Measurements from ENCODE around the gene ZCCHC13. TPM values are rescaled to one million over a fixed set of nuclear protein-coding genes. Genes with fewer than 3 reads are reported as not detected.

Gene ZCCHC13
- total and polyA plus RNA-seq, 4 donors = not detected

DNA sequence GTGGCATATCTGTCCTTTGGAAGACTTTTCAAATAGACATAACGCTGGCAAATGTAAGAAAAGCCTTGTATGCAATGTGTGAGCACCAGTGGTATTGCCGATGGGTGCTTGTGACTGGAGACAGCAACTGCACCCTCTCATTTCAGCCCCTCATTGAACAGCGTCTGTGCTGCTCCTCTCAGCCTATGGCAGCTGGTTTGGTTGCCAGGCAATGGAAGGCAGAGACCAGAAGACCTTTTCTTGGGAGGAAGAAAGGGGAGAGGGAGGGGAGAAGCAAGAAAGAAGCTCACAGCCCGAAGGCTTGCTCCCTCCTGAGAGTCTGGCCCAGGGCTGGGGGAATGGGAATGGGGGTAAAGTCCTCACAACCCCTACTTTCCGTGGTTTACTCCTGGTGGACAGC is 20.2 kb downstream of the ZCCHC13 start:
- 69% methylated on average over 5 of the region's 5 CpGs for WGBS
- no peaks in the 10 kb centered on the region for H3K27me3 ChIP-seq (ENCODE audit: control insufficient read depth in 4 of 4, insufficient read depth in 4 of 4, low read length in 3 of 4)
- TF ChIP-seq HNF4G (IDR thresholded peaks at IDR 0.05) = no peak
- no peak for TF ChIP-seq ATF3 (IDR thresholded peaks at IDR 0.05)
- TF ChIP-seq SP1 (IDR thresholded peaks at IDR 0.05) = no peak
- no peak for TF ChIP-seq TAF1 (conservative IDR thresholded peaks at IDR 0.05)
- TF ChIP-seq, protein P1, sequence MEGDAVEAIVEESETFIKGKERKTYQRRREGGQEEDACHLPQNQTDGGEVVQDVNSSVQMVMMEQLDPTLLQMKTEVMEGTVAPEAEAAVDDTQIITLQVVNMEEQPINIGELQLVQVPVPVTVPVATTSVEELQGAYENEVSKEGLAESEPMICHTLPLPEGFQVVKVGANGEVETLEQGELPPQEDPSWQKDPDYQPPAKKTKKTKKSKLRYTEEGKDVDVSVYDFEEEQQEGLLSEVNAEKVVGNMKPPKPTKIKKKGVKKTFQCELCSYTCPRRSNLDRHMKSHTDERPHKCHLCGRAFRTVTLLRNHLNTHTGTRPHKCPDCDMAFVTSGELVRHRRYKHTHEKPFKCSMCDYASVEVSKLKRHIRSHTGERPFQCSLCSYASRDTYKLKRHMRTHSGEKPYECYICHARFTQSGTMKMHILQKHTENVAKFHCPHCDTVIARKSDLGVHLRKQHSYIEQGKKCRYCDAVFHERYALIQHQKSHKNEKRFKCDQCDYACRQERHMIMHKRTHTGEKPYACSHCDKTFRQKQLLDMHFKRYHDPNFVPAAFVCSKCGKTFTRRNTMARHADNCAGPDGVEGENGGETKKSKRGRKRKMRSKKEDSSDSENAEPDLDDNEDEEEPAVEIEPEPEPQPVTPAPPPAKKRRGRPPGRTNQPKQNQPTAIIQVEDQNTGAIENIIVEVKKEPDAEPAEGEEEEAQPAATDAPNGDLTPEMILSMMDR (IDR thresholded peaks at IDR 0.05; ENCODE audit: low read depth, low read length, missing input control) = no peak
- H3K27ac ChIP-seq (ENCODE audit: low read depth in 1 of 2, low read length in 2 of 2) = no peak overlapping the region
- H3K9ac ChIP-seq (ENCODE audit: low read depth in 1 of 2, low read length in 2 of 2) = no peak overlapping the region
- no peaks in the 10 kb centered on the region for H3K36me3 ChIP-seq (ENCODE audit: control insufficient read depth in 4 of 4, insufficient read depth in 3 of 4, low read depth in 1 of 4, low read length in 3 of 4)
- no peak overlapping the region for H3K4me3 ChIP-seq (ENCODE audit: low read depth in 1 of 3, low read length in 3 of 3)
- no peak for DNase-seq (ENCODE audit: low spot score)
- H3K4me1 ChIP-seq (ENCODE audit: control insufficient read depth in 4 of 4, insufficient read depth in 4 of 4, low read length in 3 of 4) = no peaks in the 10 kb centered on the region
- no peaks in the 10 kb centered on the region for H3K9me3 ChIP-seq (ENCODE audit: control insufficient read depth in 4 of 4, low read length in 3 of 4)

DNA sequence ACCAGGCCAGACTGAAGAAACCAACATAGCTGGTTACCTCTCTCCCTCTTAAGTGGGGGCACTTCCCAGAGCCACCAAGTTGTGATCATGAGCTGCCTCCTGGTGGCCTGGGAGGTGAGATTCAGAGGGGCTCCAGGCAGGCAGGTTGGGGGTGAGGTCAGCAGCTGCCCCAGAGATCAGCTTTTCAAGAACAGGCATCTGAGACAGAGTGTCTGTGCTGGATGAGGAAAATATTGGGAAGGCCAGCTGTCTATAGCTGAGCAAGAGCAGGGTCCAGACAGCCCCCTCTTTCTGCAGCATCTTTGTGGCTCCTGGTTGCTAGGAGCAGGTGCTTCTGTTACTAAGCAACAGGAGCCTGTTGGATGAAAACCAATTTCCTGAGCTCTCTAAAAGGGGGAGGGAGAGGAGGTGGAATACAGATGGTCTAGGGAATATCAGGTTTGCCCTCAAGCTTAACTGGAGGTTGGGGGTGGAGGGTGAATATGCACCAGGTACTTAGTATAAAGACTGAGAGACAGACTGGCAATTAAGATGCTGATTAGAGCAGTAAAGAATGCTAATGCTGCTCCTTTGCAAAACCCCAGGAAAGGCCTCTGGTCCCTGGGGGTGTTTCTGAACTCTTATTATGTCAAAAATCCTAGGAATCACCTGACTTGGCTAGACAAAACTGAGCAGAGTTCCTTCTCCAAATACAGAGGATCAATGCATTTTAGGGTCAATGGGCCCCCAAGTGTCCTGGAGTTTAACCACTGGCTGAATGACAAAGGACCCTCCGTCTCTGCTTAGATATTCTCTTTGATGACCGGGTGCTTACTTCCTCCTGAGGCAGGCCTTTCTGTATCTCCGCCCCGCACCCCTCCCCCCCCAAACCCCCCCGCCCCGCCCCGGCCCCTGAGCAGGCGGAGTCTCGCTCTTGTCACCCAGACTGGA is 21.4 kb downstream of the ZCCHC13 start:
- 41% methylated on average over 9 of the region's 9 CpGs for WGBS
- DNase-seq (ENCODE audit: low spot score) = no peak
- H3K36me3 ChIP-seq (ENCODE audit: control insufficient read depth in 4 of 4, insufficient read depth in 3 of 4, low read depth in 1 of 4, low read length in 3 of 4) = no peaks in the 10 kb centered on the region
- H3K4me3 ChIP-seq (ENCODE audit: low read depth in 1 of 3, low read length in 3 of 3) = no peak overlapping the region
- H3K9ac ChIP-seq (ENCODE audit: low read depth in 1 of 2, low read length in 2 of 2) = no peak overlapping the region
- no peaks in the 10 kb centered on the region for H3K4me1 ChIP-seq (ENCODE audit: control insufficient read depth in 4 of 4, insufficient read depth in 4 of 4, low read length in 3 of 4)
- TF ChIP-seq, protein P2, sequence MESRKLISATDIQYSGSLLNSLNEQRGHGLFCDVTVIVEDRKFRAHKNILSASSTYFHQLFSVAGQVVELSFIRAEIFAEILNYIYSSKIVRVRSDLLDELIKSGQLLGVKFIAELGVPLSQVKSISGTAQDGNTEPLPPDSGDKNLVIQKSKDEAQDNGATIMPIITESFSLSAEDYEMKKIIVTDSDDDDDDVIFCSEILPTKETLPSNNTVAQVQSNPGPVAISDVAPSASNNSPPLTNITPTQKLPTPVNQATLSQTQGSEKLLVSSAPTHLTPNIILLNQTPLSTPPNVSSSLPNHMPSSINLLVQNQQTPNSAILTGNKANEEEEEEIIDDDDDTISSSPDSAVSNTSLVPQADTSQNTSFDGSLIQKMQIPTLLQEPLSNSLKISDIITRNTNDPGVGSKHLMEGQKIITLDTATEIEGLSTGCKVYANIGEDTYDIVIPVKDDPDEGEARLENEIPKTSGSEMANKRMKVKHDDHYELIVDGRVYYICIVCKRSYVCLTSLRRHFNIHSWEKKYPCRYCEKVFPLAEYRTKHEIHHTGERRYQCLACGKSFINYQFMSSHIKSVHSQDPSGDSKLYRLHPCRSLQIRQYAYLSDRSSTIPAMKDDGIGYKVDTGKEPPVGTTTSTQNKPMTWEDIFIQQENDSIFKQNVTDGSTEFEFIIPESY (IDR thresholded peaks at IDR 0.05) = no peak
- TF ChIP-seq FOXA1 (IDR thresholded peaks at IDR 0.05) (no peak), EGR1 (IDR thresholded peaks at IDR 0.05; ENCODE audit: low read depth in 2 of 2) (no peak), RAD21 (IDR thresholded peaks at IDR 0.05) (no peak), TAF1 (conservative IDR thresholded peaks at IDR 0.05) (no peak), FOXA2 (IDR thresholded peaks at IDR 0.05) (no peak), SP1 (IDR thresholded peaks at IDR 0.05) (no peak)
- TF ChIP-seq, protein P3, sequence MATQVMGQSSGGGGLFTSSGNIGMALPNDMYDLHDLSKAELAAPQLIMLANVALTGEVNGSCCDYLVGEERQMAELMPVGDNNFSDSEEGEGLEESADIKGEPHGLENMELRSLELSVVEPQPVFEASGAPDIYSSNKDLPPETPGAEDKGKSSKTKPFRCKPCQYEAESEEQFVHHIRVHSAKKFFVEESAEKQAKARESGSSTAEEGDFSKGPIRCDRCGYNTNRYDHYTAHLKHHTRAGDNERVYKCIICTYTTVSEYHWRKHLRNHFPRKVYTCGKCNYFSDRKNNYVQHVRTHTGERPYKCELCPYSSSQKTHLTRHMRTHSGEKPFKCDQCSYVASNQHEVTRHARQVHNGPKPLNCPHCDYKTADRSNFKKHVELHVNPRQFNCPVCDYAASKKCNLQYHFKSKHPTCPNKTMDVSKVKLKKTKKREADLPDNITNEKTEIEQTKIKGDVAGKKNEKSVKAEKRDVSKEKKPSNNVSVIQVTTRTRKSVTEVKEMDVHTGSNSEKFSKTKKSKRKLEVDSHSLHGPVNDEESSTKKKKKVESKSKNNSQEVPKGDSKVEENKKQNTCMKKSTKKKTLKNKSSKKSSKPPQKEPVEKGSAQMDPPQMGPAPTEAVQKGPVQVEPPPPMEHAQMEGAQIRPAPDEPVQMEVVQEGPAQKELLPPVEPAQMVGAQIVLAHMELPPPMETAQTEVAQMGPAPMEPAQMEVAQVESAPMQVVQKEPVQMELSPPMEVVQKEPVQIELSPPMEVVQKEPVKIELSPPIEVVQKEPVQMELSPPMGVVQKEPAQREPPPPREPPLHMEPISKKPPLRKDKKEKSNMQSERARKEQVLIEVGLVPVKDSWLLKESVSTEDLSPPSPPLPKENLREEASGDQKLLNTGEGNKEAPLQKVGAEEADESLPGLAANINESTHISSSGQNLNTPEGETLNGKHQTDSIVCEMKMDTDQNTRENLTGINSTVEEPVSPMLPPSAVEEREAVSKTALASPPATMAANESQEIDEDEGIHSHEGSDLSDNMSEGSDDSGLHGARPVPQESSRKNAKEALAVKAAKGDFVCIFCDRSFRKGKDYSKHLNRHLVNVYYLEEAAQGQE (IDR thresholded peaks at IDR 0.05) = no peak
- no peak overlapping the region for H3K27ac ChIP-seq (ENCODE audit: low read depth in 1 of 2, low read length in 2 of 2)
- no peaks in the 10 kb centered on the region for H3K27me3 ChIP-seq (ENCODE audit: control insufficient read depth in 4 of 4, insufficient read depth in 4 of 4, low read length in 3 of 4)
- H3K9me3 ChIP-seq (ENCODE audit: control insufficient read depth in 4 of 4, low read length in 3 of 4) = no peaks in the 10 kb centered on the region
